Glutamatergic neuron (in vitro differentiated cells): ENCODE data around the gene TPMT. TPM values are rescaled to one million over a fixed set of nuclear protein-coding genes. Genes with fewer than 3 reads are reported as not detected.
A peak's percentile ranks its signal among the peaks of the same experiment; 100 is the strongest.
"Not testable (repeated sequence)": the region's sequence is repeated elsewhere in the genome, so short reads cannot be mapped to it uniquely, and the experiment has no call there.

Experiments
- DNase-seq: peaks from one replicate; pipeline ENCODE4 v3.0.0; 2022
- H3K27ac Mint-ChIP-seq: one replicate; pipeline ENCODE4 v1.8.0; 2020; ENCODE audit warnings: mild to moderate bottlenecking, mixed read lengths, inconsistent platforms; ENCODE audit not compliant: unreplicated experiment
- H3K27me3 Mint-ChIP-seq: one replicate; pipeline ENCODE4 v1.8.0; 2020; ENCODE audit warnings: mild to moderate bottlenecking, moderate library complexity, mixed read lengths, inconsistent platforms; ENCODE audit not compliant: unreplicated experiment
- H3K36me3 Mint-ChIP-seq: one replicate; pipeline ENCODE4 v1.8.0; 2020; ENCODE audit warnings: mild to moderate bottlenecking, mixed read lengths, inconsistent platforms; ENCODE audit not compliant: unreplicated experiment
- H3K4me1 Mint-ChIP-seq: one replicate; pipeline ENCODE4 v1.8.0; 2020; ENCODE audit warnings: mild to moderate bottlenecking, low read depth, mixed read lengths, inconsistent platforms; ENCODE audit not compliant: unreplicated experiment
- H3K4me3 Mint-ChIP-seq: one replicate; pipeline ENCODE4 v1.8.0; 2020; ENCODE audit warnings: mild to moderate bottlenecking, mixed read lengths, inconsistent platforms; ENCODE audit not compliant: unreplicated experiment
- H3K9me3 Mint-ChIP-seq: one replicate; pipeline ENCODE4 v1.8.0; 2020; ENCODE audit warnings: mild to moderate bottlenecking, moderate library complexity, mixed read lengths, inconsistent platforms; ENCODE audit not compliant: unreplicated experiment
- total RNA-seq: library from RNA; stranded (reverse); fragmentation: NEBNext Ultra II Directional; extraction: Animal tissue kit (Norgen Biotek cat#: 25700); gene quantifications from one replicate; pipeline ENCODE4 v1.2.1, GENCODE V29; 2021; ENCODE audit not compliant: unreplicated experiment
- TF ChIP-seq, protein P1 (sequence below): fragments of 200-600 bp; sonication (generic); IDR thresholded peaks from one replicate; pipeline ENCODE4 v1.5.0; 2021; ENCODE audit not compliant: partially characterized antibody, unreplicated experiment

TPMT gene
- total RNA-seq, 1 donor from 2014 or later = 3.4 TPM

GRCh38 chr6:18160911-18161310 is 6.0 kb upstream of the TPMT start:
- no peak overlapping the region for H3K27ac Mint-ChIP-seq
- peaks cover 1% of the 10 kb centered on the region for H3K27me3 Mint-ChIP-seq
- no peaks in the 10 kb centered on the region for H3K9me3 Mint-ChIP-seq
- TF ChIP-seq, protein P1, sequence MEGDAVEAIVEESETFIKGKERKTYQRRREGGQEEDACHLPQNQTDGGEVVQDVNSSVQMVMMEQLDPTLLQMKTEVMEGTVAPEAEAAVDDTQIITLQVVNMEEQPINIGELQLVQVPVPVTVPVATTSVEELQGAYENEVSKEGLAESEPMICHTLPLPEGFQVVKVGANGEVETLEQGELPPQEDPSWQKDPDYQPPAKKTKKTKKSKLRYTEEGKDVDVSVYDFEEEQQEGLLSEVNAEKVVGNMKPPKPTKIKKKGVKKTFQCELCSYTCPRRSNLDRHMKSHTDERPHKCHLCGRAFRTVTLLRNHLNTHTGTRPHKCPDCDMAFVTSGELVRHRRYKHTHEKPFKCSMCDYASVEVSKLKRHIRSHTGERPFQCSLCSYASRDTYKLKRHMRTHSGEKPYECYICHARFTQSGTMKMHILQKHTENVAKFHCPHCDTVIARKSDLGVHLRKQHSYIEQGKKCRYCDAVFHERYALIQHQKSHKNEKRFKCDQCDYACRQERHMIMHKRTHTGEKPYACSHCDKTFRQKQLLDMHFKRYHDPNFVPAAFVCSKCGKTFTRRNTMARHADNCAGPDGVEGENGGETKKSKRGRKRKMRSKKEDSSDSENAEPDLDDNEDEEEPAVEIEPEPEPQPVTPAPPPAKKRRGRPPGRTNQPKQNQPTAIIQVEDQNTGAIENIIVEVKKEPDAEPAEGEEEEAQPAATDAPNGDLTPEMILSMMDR = no peak
- DNase-seq = no peak
- peaks cover 9% of the 10 kb centered on the region for H3K4me1 Mint-ChIP-seq
- no peak overlapping the region for H3K4me3 Mint-ChIP-seq
- no peaks in the 10 kb centered on the region for H3K36me3 Mint-ChIP-seq

DNA sequence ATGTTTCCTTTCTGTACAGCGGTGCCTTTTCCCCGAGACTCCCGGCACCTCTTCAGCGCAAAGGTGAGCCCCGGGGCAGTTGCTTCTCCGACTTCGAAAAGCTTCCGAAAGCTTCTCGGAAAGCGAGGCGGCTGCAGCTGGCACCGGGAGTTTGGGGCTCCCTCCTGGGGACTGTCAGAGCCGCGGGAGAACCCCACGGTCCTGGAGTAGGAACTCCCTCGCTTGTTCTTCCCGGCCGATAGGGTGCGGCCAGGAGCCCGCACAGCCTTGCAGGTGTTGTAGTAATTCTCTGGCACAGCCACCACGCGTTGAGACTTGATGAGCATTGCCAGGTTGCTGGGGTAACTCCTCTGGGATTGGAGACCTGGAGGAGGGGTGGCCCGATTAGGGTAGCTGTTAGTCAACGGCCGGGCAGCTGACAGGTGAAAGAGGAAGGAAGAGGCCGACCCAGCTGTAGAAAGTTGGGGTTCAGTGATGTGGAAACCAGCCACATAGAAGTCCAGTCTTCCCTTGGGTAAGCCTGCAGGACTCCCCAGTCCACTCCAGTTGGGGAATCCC is 1.1 kb upstream of the TPMT start:
- no peaks in the 10 kb centered on the region for H3K9me3 Mint-ChIP-seq

GRCh38 chr6:18155150-18155863 is 430 bp upstream of the TPMT start, which contains the start of gene KDM1B:
KDM1B (plus strand) TSS chr6:18155422; CDS start chr6:18159896, 4,474 bp downstream.
- H3K27ac Mint-ChIP-seq = peak within 1 kb of the TSS; percentile 89
- H3K27me3 Mint-ChIP-seq = no peaks in the 10 kb centered on the region
- H3K4me3 Mint-ChIP-seq = peak within 1 kb of the TSS; percentile 96
- H3K4me1 Mint-ChIP-seq = peaks cover 3% of the 10 kb centered on the region
- DNase-seq = peak; percentile 98
- TF ChIP-seq, protein P1 = no peak
- H3K9me3 Mint-ChIP-seq = no peaks in the 10 kb centered on the region
- H3K36me3 Mint-ChIP-seq = no peaks in the 10 kb centered on the region

More for the DNA sequence above, 1.1 kb upstream of the TPMT start:
- Mint-ChIP-seq H3K4me1 (peaks cover 3% of the 10 kb centered on the region), H3K36me3 (no peaks in the 10 kb centered on the region), H3K27ac (no peak overlapping the region), H3K4me3 (peak overlapping the region; percentile 88), H3K27me3 (no peaks in the 10 kb centered on the region)
- TF ChIP-seq, protein P1 = no peak
- DNase-seq = peak; percentile 46

DNA sequence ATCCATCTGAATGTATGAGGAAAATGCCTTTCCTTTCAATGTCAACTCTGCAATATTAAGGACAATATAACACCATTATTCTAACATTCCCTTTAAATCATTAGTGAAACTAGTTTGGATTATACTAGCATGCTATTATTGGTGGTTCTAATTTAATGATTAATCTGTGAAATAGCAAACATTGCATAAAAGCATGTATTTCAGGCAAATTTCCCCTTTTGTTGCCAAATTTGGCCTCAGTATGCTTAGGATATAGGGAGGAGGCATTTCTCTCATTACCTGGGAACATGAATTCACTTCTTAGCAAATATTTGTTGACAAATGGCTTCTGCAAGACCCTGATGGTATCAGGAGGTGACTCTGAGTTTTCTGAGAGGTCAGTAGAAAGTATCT is 1.6 kb downstream of the TPMT start:
- Mint-ChIP-seq H3K4me3 (no peak overlapping the region), H3K36me3 (no peaks in the 10 kb centered on the region), H3K27me3 (no peaks in the 10 kb centered on the region), H3K27ac (no peak overlapping the region), H3K4me1 (peaks cover 3% of the 10 kb centered on the region), H3K9me3 (no peaks in the 10 kb centered on the region)
- TF ChIP-seq, protein P1 = no peak
- no peak for DNase-seq

DNA sequence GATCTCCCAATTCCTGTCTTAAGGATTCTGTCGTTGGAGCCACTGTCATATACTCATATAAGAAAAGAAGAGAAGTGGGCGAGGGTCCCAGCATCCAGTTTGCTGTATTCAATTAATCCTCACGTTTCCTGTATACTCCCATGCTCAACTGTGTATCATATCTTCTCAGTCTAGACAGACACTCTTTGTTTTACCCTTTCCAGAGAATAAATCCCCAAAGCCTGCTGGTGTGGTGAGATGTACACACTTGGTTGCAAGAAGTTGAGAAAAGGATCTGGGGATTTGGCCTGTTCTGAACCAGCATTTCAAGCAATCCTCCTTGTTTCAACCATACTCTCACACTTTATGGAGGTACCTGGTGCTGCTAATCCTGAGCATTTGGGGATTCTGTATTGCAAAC is 3.1 kb downstream of the TPMT start:
- TF ChIP-seq, protein P1 = no peak
- Mint-ChIP-seq H3K4me1 (peaks cover 3% of the 10 kb centered on the region), H3K4me3 (no peak overlapping the region)

GRCh38 chr6:18151391-18151790 is 3.5 kb downstream of the TPMT start:
- H3K4me1 Mint-ChIP-seq, H3K27ac Mint-ChIP-seq, H3K36me3 Mint-ChIP-seq, H3K27me3 Mint-ChIP-seq, H3K4me3 Mint-ChIP-seq, H3K9me3 Mint-ChIP-seq, DNase-seq: not testable (repeated sequence)

More for the DNA sequence above, 3.1 kb downstream of the TPMT start:
- Mint-ChIP-seq H3K27me3 (no peaks in the 10 kb centered on the region), H3K9me3 (no peaks in the 10 kb centered on the region), H3K27ac (no peak overlapping the region), H3K36me3 (no peaks in the 10 kb centered on the region)
- no peak for DNase-seq
